Peyer's patch (tissue), 4 donors: ENCODE data around the gene SKAP2.

Experiments
- POLR2A ChIP-seq, 2 donors: fragments of 450-650 bp; IDR thresholded peaks; one replicate each; pipeline ENCODE4 v1.5.1; 2017; ENCODE audit warnings: antibody characterized with exemption in 2 of 2, mild to moderate bottlenecking in 2 of 2, moderate library complexity in 2 of 2
- TF ChIP-seq, protein P1 (sequence below), 6 experiments: fragments of 450-650 bp in 4 of 6; fragments of 200-600 bp in 2 of 6; sonication (generic) in 1 of 6; IDR thresholded peaks; one replicate each; pipeline ENCODE4 v1.5.1; 2017 to 2019; ENCODE audit warnings: antibody characterized with exemption in 6 of 6, mild to moderate bottlenecking in 3 of 6, moderate library complexity in 1 of 6

- no peak for TF ChIP-seq POLR2A (IDR thresholded peaks at IDR 0.05)
- TF ChIP-seq, protein P1, sequence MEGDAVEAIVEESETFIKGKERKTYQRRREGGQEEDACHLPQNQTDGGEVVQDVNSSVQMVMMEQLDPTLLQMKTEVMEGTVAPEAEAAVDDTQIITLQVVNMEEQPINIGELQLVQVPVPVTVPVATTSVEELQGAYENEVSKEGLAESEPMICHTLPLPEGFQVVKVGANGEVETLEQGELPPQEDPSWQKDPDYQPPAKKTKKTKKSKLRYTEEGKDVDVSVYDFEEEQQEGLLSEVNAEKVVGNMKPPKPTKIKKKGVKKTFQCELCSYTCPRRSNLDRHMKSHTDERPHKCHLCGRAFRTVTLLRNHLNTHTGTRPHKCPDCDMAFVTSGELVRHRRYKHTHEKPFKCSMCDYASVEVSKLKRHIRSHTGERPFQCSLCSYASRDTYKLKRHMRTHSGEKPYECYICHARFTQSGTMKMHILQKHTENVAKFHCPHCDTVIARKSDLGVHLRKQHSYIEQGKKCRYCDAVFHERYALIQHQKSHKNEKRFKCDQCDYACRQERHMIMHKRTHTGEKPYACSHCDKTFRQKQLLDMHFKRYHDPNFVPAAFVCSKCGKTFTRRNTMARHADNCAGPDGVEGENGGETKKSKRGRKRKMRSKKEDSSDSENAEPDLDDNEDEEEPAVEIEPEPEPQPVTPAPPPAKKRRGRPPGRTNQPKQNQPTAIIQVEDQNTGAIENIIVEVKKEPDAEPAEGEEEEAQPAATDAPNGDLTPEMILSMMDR (IDR thresholded peaks at IDR 0.05): no peak
Observed at GRCh38 chr7:26789481-26790184, 74.8 kb downstream of the SKAP2 start.
